Kidney (tissue), 14 donors: Measurements from ENCODE around the gene RPP40. TPM values are rescaled to one million over a fixed set of nuclear protein-coding genes. Genes with fewer than 3 reads are reported as not detected.

Experiments
- DNase-seq, 5 donors: peaks; one replicate each; pipeline ENCODE4 v3.0.0-alpha.2; 2013 to 2020
- FAIRE-seq: peaks from 2 replicates; lab custom pipeline; 2012; peaks lifted over from hg19 to GRCh38; lab: Jason Lieb, UNC
- H3K27ac ChIP-seq, 2 donors: one replicate each; pipeline ENCODE4 v1.7.0; 2013; ENCODE audit warnings: low read depth in 2 of 2, low read length in 2 of 2, inconsistent platforms in 1 of 2
- H3K27me3 ChIP-seq: one replicate; pipeline ENCODE4 v1.7.1; 2013; ENCODE audit warnings: low read length, inconsistent platforms; ENCODE audit not compliant: control insufficient read depth, insufficient read depth
- H3K36me3 ChIP-seq, 3 donors: one replicate each; pipeline versions ENCODE4 v1.7.0 to v1.7.1; 2013; ENCODE audit warnings: low read length in 3 of 3, control low read depth in 1 of 3, inconsistent platforms in 1 of 3; ENCODE audit not compliant: insufficient read depth in 3 of 3, control insufficient read depth in 2 of 3
- H3K4me1 ChIP-seq, 3 donors: one replicate each; pipeline versions ENCODE4 v1.7.0 to v1.7.1; 2013; ENCODE audit warnings: low read length in 3 of 3, inconsistent platforms in 1 of 3, low read depth in 1 of 3; ENCODE audit not compliant: control insufficient read depth in 2 of 3, insufficient read depth in 2 of 3
- H3K4me3 ChIP-seq, 3 donors: one replicate each; pipeline versions ENCODE4 v1.7.0 to v1.8.1; 2013; ENCODE audit warnings: low read length in 3 of 3, control low read depth in 1 of 3, inconsistent platforms in 1 of 3
- H3K9ac ChIP-seq, 3 donors: one replicate each; pipeline versions ENCODE4 v1.7.0 to v1.7.1; 2013; ENCODE audit warnings: low read length in 3 of 3, control low read depth in 1 of 3, inconsistent platforms in 1 of 3
- H3K9me3 ChIP-seq, 3 donors: one replicate each; pipeline versions ENCODE4 v1.7.0 to v1.7.1; 2013; ENCODE audit warnings: low read length in 3 of 3, control low read depth in 1 of 3, inconsistent platforms in 1 of 3; ENCODE audit not compliant: control insufficient read depth in 2 of 3, insufficient read depth in 1 of 3
- intact Hi-C: fragments of 100-400 bp; cut with DNase I; formaldehyde crosslinking; loops from one replicate; pipeline ENCODE4 v1.11.1; 2022
- polyA plus RNA-seq: library from polyadenylated mRNA; stranded (reverse); fragments of 350-450 nt; fragmentation: Illumina TruSeq; extraction: RNeasy Lipid Tissue Mini Kit (QIAGEN cat#74804); gene quantifications from one replicate; pipeline ENCODE4 v1.2.3, GENCODE V29; 2014; ENCODE audit warnings: low read depth, low replicate concordance; ENCODE audit not compliant: insufficient read depth
- total RNA-seq: library from RNA; stranded (reverse); fragmentation: NEBNext Ultra II Directional; extraction: Animal tissue kit (Norgen Biotek cat#: 25700); gene quantifications from one replicate; pipeline ENCODE4 v1.2.1, GENCODE V29; 2021
- TF ChIP-seq, protein P1 (sequence below): IDR thresholded peaks from 3 replicates; pipeline ENCODE4 v1.5.1; 2012; ENCODE audit warnings: mild to moderate bottlenecking, moderate library complexity, borderline replicate concordance; ENCODE audit not compliant: insufficient read depth; ENCODE audit errors: extremely low read depth
- donor health status: control.
- donor health status: control.
- donor health status: control.
- donor health status: control.
- donor health status: control.
- donor health status: DM: yes; HTN: yes; CAD: no.
- donor health status: Normal renal cell carcinoma (clear cell type).

Gene RPP40
- total and polyA plus RNA-seq, 2 donors from 2014 or later, result 3.7 to 7.4 TPM

DNA sequence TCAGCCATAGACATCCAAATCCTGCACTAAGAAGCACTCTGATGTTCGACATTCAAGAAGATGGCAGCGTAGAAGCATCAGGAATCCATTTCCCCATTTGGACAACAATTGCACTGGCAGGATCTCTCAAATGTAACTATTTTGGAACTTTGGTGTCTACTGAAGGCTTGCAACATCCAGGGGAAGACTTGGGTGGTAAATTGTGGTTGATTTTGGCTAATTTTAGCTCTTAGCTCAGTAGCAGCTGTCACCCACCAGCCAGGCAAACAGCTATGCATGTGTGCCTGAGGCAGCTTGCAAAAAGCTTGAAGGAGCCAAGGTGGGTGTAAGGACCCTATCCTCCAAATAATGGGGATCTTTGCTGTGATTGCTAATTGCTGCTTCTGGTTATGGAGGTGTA lies 46.2 kb upstream of the RPP40 start:
- H3K9ac ChIP-seq, result no peak overlapping the region
- no peaks in the 10 kb centered on the region for H3K4me1 ChIP-seq
- FAIRE-seq (no peak), DNase-seq (no peak)
- intact Hi-C loops, result no loop called here
- TF ChIP-seq, protein P1, sequence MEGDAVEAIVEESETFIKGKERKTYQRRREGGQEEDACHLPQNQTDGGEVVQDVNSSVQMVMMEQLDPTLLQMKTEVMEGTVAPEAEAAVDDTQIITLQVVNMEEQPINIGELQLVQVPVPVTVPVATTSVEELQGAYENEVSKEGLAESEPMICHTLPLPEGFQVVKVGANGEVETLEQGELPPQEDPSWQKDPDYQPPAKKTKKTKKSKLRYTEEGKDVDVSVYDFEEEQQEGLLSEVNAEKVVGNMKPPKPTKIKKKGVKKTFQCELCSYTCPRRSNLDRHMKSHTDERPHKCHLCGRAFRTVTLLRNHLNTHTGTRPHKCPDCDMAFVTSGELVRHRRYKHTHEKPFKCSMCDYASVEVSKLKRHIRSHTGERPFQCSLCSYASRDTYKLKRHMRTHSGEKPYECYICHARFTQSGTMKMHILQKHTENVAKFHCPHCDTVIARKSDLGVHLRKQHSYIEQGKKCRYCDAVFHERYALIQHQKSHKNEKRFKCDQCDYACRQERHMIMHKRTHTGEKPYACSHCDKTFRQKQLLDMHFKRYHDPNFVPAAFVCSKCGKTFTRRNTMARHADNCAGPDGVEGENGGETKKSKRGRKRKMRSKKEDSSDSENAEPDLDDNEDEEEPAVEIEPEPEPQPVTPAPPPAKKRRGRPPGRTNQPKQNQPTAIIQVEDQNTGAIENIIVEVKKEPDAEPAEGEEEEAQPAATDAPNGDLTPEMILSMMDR, result no peak
- no peaks in the 10 kb centered on the region for H3K36me3 ChIP-seq
- H3K9me3 ChIP-seq, result peaks cover 0 to 12% (median 6%) of the 10 kb centered on the region in 3 donors
- H3K4me3 ChIP-seq, result no peak overlapping the region
- no peak overlapping the region for H3K27ac ChIP-seq
- no peaks in the 10 kb centered on the region for H3K27me3 ChIP-seq

DNA sequence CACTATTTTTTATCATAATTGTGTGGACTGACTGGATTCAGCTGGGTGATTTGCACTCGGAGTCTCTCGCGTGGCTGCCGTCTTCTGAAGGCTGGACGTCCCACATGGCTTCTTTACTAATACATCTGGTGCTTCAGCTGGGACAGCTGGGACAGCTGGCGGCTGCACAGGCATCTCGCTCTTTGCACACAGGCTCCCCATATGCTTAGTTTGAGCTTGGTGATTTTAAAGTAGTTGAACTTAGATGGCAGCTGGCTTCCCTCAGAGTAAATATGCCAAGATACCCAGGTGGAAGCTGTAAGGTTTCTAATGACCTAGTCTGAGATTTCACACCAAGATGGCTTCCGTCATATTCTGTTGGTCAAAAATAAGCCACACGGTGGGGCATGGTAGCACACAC lies 42.6 kb upstream of the RPP40 start:
- TF ChIP-seq, protein P1, result no peak
- no peak overlapping the region for H3K4me3 ChIP-seq
- FAIRE-seq, result no peak
- H3K9me3 ChIP-seq, result peaks cover 0 to 9% (median 6%) of the 10 kb centered on the region in 3 donors
- H3K9ac ChIP-seq, result no peak overlapping the region
- peak in 3 of 5 donors; percentile 48 to 65 (median 52) for DNase-seq
- H3K36me3 ChIP-seq, result no peaks in the 10 kb centered on the region
- no peaks in the 10 kb centered on the region for H3K4me1 ChIP-seq
- H3K27me3 ChIP-seq, result no peaks in the 10 kb centered on the region
- intact Hi-C loops, result no loop called here
- H3K27ac ChIP-seq, result no peak overlapping the region

DNA sequence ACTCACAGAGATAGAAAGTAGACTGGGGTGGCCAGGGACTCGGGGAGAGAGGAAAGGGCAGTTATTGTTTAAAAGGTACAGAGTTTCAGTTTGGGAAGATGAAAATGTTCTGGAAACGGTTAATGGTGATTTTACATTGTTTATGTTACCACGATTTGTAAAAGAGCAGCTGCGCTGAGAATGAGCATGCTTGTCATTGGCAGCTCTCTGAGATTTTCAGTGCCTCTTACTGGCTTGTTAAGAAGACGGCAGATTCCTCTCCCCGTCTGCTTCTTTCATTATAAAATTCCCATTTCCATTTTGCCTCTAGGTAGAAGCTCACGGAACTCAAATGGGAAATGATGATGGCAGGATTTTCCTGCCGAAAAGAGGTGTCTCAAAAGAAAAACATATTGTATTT lies 41.6 kb upstream of the RPP40 start:
- no peak overlapping the region for H3K9ac ChIP-seq
- H3K27me3 ChIP-seq, result no peaks in the 10 kb centered on the region
- intact Hi-C loops, result no loop called here
- no peaks in the 10 kb centered on the region for H3K4me1 ChIP-seq
- no peak overlapping the region for H3K27ac ChIP-seq
- H3K9me3 ChIP-seq, result no peaks in the 10 kb centered on the region
- FAIRE-seq (no peak), DNase-seq (no peak)
- TF ChIP-seq, protein P1, result no peak
- H3K4me3 ChIP-seq, result no peak overlapping the region
- H3K36me3 ChIP-seq, result no peaks in the 10 kb centered on the region

DNA sequence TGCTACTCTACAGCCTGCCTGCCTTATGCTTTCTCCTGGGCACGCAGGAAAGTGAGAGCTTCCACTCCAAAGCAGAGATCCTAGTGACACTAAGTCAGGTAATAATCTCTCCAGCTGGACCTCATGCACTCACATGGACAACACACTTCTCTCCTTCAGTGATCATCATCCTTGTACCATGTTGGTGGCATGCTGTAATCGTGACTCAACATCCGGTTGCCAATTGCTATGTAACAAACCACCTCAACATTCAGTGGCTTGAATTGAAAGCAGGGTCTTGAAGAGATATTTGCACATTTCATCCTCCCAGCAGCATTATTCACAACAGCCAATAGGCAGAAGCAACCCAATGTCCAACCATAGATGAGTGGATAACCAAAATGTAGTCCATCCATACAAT lies 41.0 kb upstream of the RPP40 start:
- TF ChIP-seq, protein P1, result no peak
- H3K4me3 ChIP-seq, result no peak overlapping the region
- no peaks in the 10 kb centered on the region for H3K9me3 ChIP-seq
- no peaks in the 10 kb centered on the region for H3K4me1 ChIP-seq
- DNase-seq, result no peak
- no peak for FAIRE-seq
- intact Hi-C loops, result no loop called here
- H3K27me3 ChIP-seq, result no peaks in the 10 kb centered on the region
- no peak overlapping the region for H3K27ac ChIP-seq
- no peak overlapping the region for H3K9ac ChIP-seq
- H3K36me3 ChIP-seq, result no peaks in the 10 kb centered on the region
